ENCODE data around the gene LONRF2. TPM values are rescaled to one million over a fixed set of nuclear protein-coding genes. Genes with fewer than 3 reads are reported as not detected.
"Not testable (repeated sequence)": the region's sequence is repeated elsewhere in the genome, so short reads cannot be mapped to it uniquely, and the experiment has no call there.

Gene LONRF2
- 1.2 TPM for polyA plus RNA-seq (ENCODE audit: insufficient read length)

GRCh38 chr2:100321866-100322820 lies at the start of gene LONRF2:
Gene LONRF2, minus strand, starts transcription at chr2:100322501. Its CDS starts 408 bp downstream, at chr2:100322093.
- DNase-seq, result peak; percentile 47

GRCh38 chr2:100367163-100367562 lies 44.9 kb upstream of the LONRF2 start:
- DNase-seq, result no peak

GRCh38 chr2:100365434-100365833 lies 43.1 kb upstream of the LONRF2 start:
- DNase-seq, result peak; percentile 4

GRCh38 chr2:100362269-100362668 lies 40.0 kb upstream of the LONRF2 start:
- DNase-seq, result not testable (repeated sequence)

- no peak for DNase-seq
These were observed 37.3 kb upstream of the LONRF2 start for GRCh38 chr2:100359576-100359975.

GRCh38 chr2:100358554-100358953 lies 36.3 kb upstream of the LONRF2 start:
- DNase-seq, result no peak

- no peak for DNase-seq
These were observed 30.2 kb upstream of the LONRF2 start for GRCh38 chr2:100352521-100352920.

GRCh38 chr2:100350661-100351185 lies 28.4 kb upstream of the LONRF2 start:
- no peak for DNase-seq

GRCh38 chr2:100345144-100345543 lies 22.8 kb upstream of the LONRF2 start:
- not testable (repeated sequence) for DNase-seq

GRCh38 chr2:100344433-100344832 lies 22.1 kb upstream of the LONRF2 start:
- no peak for DNase-seq

- DNase-seq, result not testable (repeated sequence)
These were observed 20.2 kb upstream of the LONRF2 start for GRCh38 chr2:100342466-100342865.

- DNase-seq, result no peak
These were observed 17.5 kb upstream of the LONRF2 start for GRCh38 chr2:100339823-100340222.

GRCh38 chr2:100334929-100335328 lies 12.6 kb upstream of the LONRF2 start:
- no peak for DNase-seq

- DNase-seq, result no peak
These were observed 5.4 kb upstream of the LONRF2 start for GRCh38 chr2:100327742-100328141.

- DNase-seq, result peak; percentile 59
These were observed 979 bp downstream of the LONRF2 start for GRCh38 chr2:100321179-100321865.

GRCh38 chr2:100320547-100321178 lies 1.6 kb downstream of the LONRF2 start:
- no peak for DNase-seq

GRCh38 chr2:100317634-100318033 lies 4.7 kb downstream of the LONRF2 start:
- no peak for DNase-seq

GRCh38 chr2:100309973-100310719 lies 12.2 kb downstream of the LONRF2 start:
- no peak for DNase-seq

- DNase-seq, result no peak
These were observed 13.0 kb downstream of the LONRF2 start for GRCh38 chr2:100309311-100309710.

GRCh38 chr2:100303744-100304143 lies 18.6 kb downstream of the LONRF2 start:
- no peak for DNase-seq

GRCh38 chr2:100302585-100302892 lies 19.8 kb downstream of the LONRF2 start:
- DNase-seq, result no peak

GRCh38 chr2:100301881-100302584 lies 20.3 kb downstream of the LONRF2 start:
- DNase-seq, result no peak
